Endothelial cell of umbilical vein (primary cell): ENCODE data around the gene ANKS1B. TPM values are rescaled to one million over a fixed set of nuclear protein-coding genes. Genes with fewer than 3 reads are reported as not detected.

ENCODE experiments used
- BruUV-seq: library from RNA; stranded (reverse); fragments of 400-500 nt; replicated peaks from 2 replicates; lab custom pipeline; 2021; lab: Mats Ljungman, UMichigan
- CTCF ChIA-PET: fragments of 300-600, 350-600 bp; sonication (Branson Sonifier 250); formaldehyde crosslinking; loops from one replicate; lab custom pipeline; 2021; ENCODE audit warnings: antibody characterized with exemption, inconsistent platforms; lab: Charles Lee
- POLR2A ChIA-PET: fragments of 300-600, 350-600 bp; sonication (Branson Sonifier 250); formaldehyde crosslinking; loops from one replicate; lab custom pipeline; 2021; ENCODE audit warnings: antibody characterized with exemption, inconsistent platforms; lab: Charles Lee
- DNase-seq: peaks from one replicate; pipeline ENCODE4 v3.0.0-alpha.2; 2011; ENCODE audit warnings: low read depth, low spot score
- FAIRE-seq: peaks from 2 replicates; lab custom pipeline; 2011; peaks lifted over from hg19 to GRCh38; lab: Jason Lieb, UNC
- H2AFZ ChIP-seq: 2 replicates; pipeline ENCODE4 v1.6.0; 2012; ENCODE audit warnings: low read depth, low read length, control low read depth, inconsistent platforms
- H3K27ac ChIP-seq: 2 replicates; pipeline ENCODE4 v1.5.1; 2011; ENCODE audit warnings: low read depth, mild to moderate bottlenecking, control low read depth, low read length, moderate library complexity; ENCODE audit not compliant: insufficient read depth
- H3K27me3 ChIP-seq, 2 experiments: 2 replicates each; pipeline versions ENCODE4 v1.6.0 to v1.6.1; 2011; ENCODE audit warnings: low read length in 2 of 2, mixed read lengths in 1 of 2; ENCODE audit not compliant: control insufficient read depth in 2 of 2, insufficient read depth in 2 of 2
- H3K36me3 ChIP-seq, 2 experiments: 2 replicates in 1 of 2; 3 replicates in 1 of 2; pipeline ENCODE4 v1.5.1; 2011; ENCODE audit warnings: low read length in 2 of 2, mild to moderate bottlenecking in 1 of 2, moderate library complexity in 1 of 2; ENCODE audit not compliant: control insufficient read depth in 2 of 2, insufficient read depth in 2 of 2; ENCODE audit errors: extremely low read depth in 1 of 2
- H3K4me1 ChIP-seq: 3 replicates; pipeline ENCODE4 v1.5.1; 2011; ENCODE audit warnings: mild to moderate bottlenecking, low read length; ENCODE audit not compliant: control insufficient read depth, insufficient read depth; ENCODE audit errors: extremely low read depth
- H3K4me2 ChIP-seq: 2 replicates; pipeline ENCODE4 v1.6.1; 2011; ENCODE audit warnings: low read length, control low read depth, mixed read lengths; ENCODE audit not compliant: insufficient read depth
- H3K4me3 ChIP-seq, 3 experiments: fragments of 200-600 bp in 1 of 3; sonication (generic), shearing (Covaris generic) in 1 of 3; replicated peaks in 1 of 3; 2 replicates each; pipeline ENCODE4 v1.5.1; 2011 to 2016; ENCODE audit warnings: control low read depth in 3 of 3, low read length in 3 of 3, mild to moderate bottlenecking in 2 of 3, inconsistent platforms in 1 of 3, low read depth in 1 of 3, moderate library complexity in 1 of 3; ENCODE audit not compliant: insufficient read depth in 1 of 3
- H3K79me2 ChIP-seq: 2 replicates; pipeline ENCODE4 v1.6.0; 2012; ENCODE audit warnings: low read length, inconsistent platforms; ENCODE audit not compliant: control insufficient read depth, insufficient read depth
- H3K9ac ChIP-seq: replicated peaks from 2 replicates; pipeline ENCODE3; 2011; ENCODE audit warnings: low read length, control low read depth; ENCODE audit not compliant: insufficient read depth; ENCODE audit errors: extremely low read depth
- H3K9me1 ChIP-seq: replicated peaks from 3 replicates; pipeline ENCODE4 v1.6.0; 2011; ENCODE audit warnings: mild to moderate bottlenecking, low read length; ENCODE audit not compliant: control insufficient read depth, insufficient read depth; ENCODE audit errors: extremely low read depth
- H3K9me3 ChIP-seq: replicated peaks from 2 replicates; pipeline ENCODE4 v1.5.1; 2012; ENCODE audit warnings: low read length, inconsistent platforms; ENCODE audit not compliant: control insufficient read depth, insufficient read depth
- H4K20me1 ChIP-seq: replicated peaks from 2 replicates; pipeline ENCODE3; 2011; ENCODE audit warnings: mild to moderate bottlenecking, low read length; ENCODE audit not compliant: control insufficient read depth, insufficient read depth; ENCODE audit errors: extremely low read depth
- EZH2 ChIP-seq: IDR thresholded peaks from 2 replicates; pipeline ENCODE4 v1.6.1; 2012; ENCODE audit warnings: borderline replicate concordance, low read depth, mild to moderate bottlenecking, moderate library complexity, low read length, inconsistent platforms; ENCODE audit not compliant: severe bottlenecking
- FOS ChIP-seq: IDR thresholded peaks from 2 replicates; pipeline ENCODE4 v1.6.1; 2011; ENCODE audit warnings: mild to moderate bottlenecking, low read length, moderate library complexity, borderline replicate concordance; ENCODE audit not compliant: insufficient read depth
- GATA2 ChIP-seq: IDR thresholded peaks from 2 replicates; pipeline ENCODE4 v1.7.0; 2011; ENCODE audit warnings: low read depth, mild to moderate bottlenecking, moderate library complexity, mixed read lengths, low read length; ENCODE audit not compliant: insufficient read length, insufficient read depth
- JUN ChIP-seq: IDR thresholded peaks from 2 replicates; pipeline ENCODE4 v1.6.1; 2011; ENCODE audit warnings: borderline replicate concordance, low read depth; ENCODE audit not compliant: insufficient read length, insufficient read depth
- MYC ChIP-seq: IDR thresholded peaks from one replicate; pipeline ENCODE4 v1.6.1; 2011; ENCODE audit warnings: mild to moderate bottlenecking, low read depth, low read length
- POLR2A ChIP-seq: IDR thresholded peaks from 2 replicates; pipeline ENCODE4 v1.6.1; 2012; ENCODE audit warnings: low read depth, mild to moderate bottlenecking, control low read depth, low read length
- POLR2AphosphoS5 ChIP-seq: IDR thresholded peaks from 2 replicates; pipeline ENCODE4 v1.6.1; 2012; ENCODE audit warnings: low read depth, mild to moderate bottlenecking, control low read depth, low read length, moderate library complexity; ENCODE audit not compliant: insufficient read depth
- dilution Hi-C: fragments of 300-500 bp; cut with MboI; formaldehyde crosslinking; loops from one replicate; pipeline ENCODE4 v1.15.0; 2019; ENCODE audit warnings: low sequenced_read_pairs; ENCODE audit not compliant: extremely low pct_ligation_motif_present
- intact Hi-C: fragments of 100-400 bp; cut with micrococcal nuclease; formaldehyde crosslinking; loops from one replicate; pipeline ENCODE4 v1.10.0; 2022
- polyA plus RNA-seq, 4 experiments: library from polyadenylated mRNA; depleted of rRNA in 3 of 4; stranded (reverse) in 3 of 4; unstranded in 1 of 4; fragments of >200 nt; gene quantifications; 2 replicates each; pipeline versions ENCODE4 v1.2.1 to v1.2.3, GENCODE V29; 2011 to 2012; ENCODE audit warnings: missing spikeins in 1 of 4
- total RNA-seq: library from RNA; stranded (reverse); gene quantifications from 2 replicates; pipeline ENCODE4 v1.2.3, GENCODE V29; 2021
- TF ChIP-seq, protein P1 (sequence below): IDR thresholded peaks from 2 replicates; pipeline ENCODE4 v1.6.1; 2011; ENCODE audit not compliant: insufficient read depth, insufficient read length
- TF ChIP-seq, protein P2 (sequence below), 2 donors: IDR thresholded peaks; 1 replicate in 1 of 2; 2 replicates in 1 of 2; pipeline ENCODE4 v1.5.1; 2011; ENCODE audit warnings: low read length in 2 of 2, mild to moderate bottlenecking in 2 of 2, moderate library complexity in 2 of 2, control low read depth in 1 of 2, inconsistent platforms in 1 of 2, low read depth in 1 of 2; ENCODE audit not compliant: insufficient read depth in 1 of 2; ENCODE audit errors: extremely low read depth in 1 of 2

Gene ANKS1B
- total and polyA plus RNA-seq, 2 donors (not counting 3 experiments of a cell fraction or from before 2014, with no cell fraction given), result 0.15 to 0.38 TPM

DNA sequence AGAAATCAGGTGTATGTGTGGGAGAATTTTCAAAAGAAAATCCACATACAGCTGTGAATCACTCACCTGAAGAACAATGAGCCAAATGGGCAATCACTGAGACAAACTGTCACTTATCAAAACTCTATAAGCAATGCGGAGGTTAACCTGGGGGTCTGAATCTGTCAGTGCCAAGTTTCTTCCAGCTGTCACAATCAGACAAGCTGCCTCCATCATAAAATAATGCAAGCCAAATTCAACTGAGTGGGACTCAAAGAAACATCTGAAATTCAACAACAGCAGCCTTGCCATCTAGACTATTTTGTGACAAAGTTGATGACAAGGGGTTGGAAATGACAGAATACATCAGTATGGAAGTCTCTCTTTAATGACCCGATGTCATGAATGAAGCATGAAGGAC is 276.9 kb downstream of the ANKS1B start:
- Histone ChIP-seq H3K4me2 (no peak overlapping the region), H3K36me3 (no peaks in the 10 kb centered on the region), H3K27ac (no peak overlapping the region), H2AFZ (no peak overlapping the region), H4K20me1 (no peaks in the 10 kb centered on the region), H3K4me3 (no peak overlapping the region), H3K9ac (no peak overlapping the region), H3K4me1 (no peaks in the 10 kb centered on the region), H3K9me1 (no peaks in the 10 kb centered on the region), H3K27me3 (no peaks in the 10 kb centered on the region), H3K79me2 (no peaks in the 10 kb centered on the region), H3K9me3 (peaks cover 2% of the 10 kb centered on the region)
- no peak for DNase-seq
- CTCF ChIA-PET, result no interaction called here
- intact Hi-C loops (no loop called here), dilution Hi-C loops (no loop called here)
- FAIRE-seq, result no peak
- no TSS peak for BruUV-seq
- TF ChIP-seq JUN, result no peak
- TF ChIP-seq EZH2, result no peak
- no peak for TF ChIP-seq POLR2A
- TF ChIP-seq, protein P1, sequence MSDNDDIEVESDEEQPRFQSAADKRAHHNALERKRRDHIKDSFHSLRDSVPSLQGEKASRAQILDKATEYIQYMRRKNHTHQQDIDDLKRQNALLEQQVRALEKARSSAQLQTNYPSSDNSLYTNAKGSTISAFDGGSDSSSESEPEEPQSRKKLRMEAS, result no peak
- TF ChIP-seq POLR2AphosphoS5, result no peak
- TF ChIP-seq GATA2, result no peak
- TF ChIP-seq FOS, result no peak
- no peak for TF ChIP-seq MYC
- TF ChIP-seq, protein P2, sequence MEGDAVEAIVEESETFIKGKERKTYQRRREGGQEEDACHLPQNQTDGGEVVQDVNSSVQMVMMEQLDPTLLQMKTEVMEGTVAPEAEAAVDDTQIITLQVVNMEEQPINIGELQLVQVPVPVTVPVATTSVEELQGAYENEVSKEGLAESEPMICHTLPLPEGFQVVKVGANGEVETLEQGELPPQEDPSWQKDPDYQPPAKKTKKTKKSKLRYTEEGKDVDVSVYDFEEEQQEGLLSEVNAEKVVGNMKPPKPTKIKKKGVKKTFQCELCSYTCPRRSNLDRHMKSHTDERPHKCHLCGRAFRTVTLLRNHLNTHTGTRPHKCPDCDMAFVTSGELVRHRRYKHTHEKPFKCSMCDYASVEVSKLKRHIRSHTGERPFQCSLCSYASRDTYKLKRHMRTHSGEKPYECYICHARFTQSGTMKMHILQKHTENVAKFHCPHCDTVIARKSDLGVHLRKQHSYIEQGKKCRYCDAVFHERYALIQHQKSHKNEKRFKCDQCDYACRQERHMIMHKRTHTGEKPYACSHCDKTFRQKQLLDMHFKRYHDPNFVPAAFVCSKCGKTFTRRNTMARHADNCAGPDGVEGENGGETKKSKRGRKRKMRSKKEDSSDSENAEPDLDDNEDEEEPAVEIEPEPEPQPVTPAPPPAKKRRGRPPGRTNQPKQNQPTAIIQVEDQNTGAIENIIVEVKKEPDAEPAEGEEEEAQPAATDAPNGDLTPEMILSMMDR (IDR thresholded peaks at IDR 0.05; ENCODE audit: extremely low read depth in 1 of 2, insufficient read depth in 1 of 2, low read depth in 1 of 2, low read length in 2 of 2), result no peak
- POLR2A ChIA-PET, result no interaction called here
